H9 (cell line): Measurements from ENCODE around the gene PLXNC1. TPM values are rescaled to one million over a fixed set of nuclear protein-coding genes. Genes with fewer than 3 reads are reported as not detected.
A peak's percentile ranks its signal among the peaks of the same experiment; 100 is the strongest.

Experiments used
- DNase-seq: peaks from one replicate; pipeline ENCODE4 v3.0.0-alpha.2; 2017
- H2AFZ ChIP-seq: one replicate; pipeline ENCODE4 v1.6.1; 2013; ENCODE audit warnings: mild to moderate bottlenecking, low read length, control low read depth, moderate library complexity
- H2AK5ac ChIP-seq: 2 replicates; pipeline ENCODE4 v1.6.1; 2013; ENCODE audit warnings: low read length, control low read depth, mixed read lengths; ENCODE audit not compliant: insufficient read length
- H2BK120ac ChIP-seq: one replicate; pipeline ENCODE4 v1.6.1; 2013; ENCODE audit warnings: low read depth, mild to moderate bottlenecking, low read length, control low read depth, inconsistent platforms; ENCODE audit not compliant: poor library complexity, severe bottlenecking
- H2BK12ac ChIP-seq: 2 replicates; pipeline ENCODE4 v1.6.1; 2013; ENCODE audit warnings: low read length, control low read depth, mixed read lengths, low read depth; ENCODE audit not compliant: insufficient read length
- H2BK15ac ChIP-seq: 2 replicates; pipeline ENCODE4 v1.6.1; 2013; ENCODE audit warnings: low read depth, low read length, control low read depth
- H2BK20ac ChIP-seq: one replicate; pipeline ENCODE4 v1.6.1; 2013; ENCODE audit warnings: low read depth, mild to moderate bottlenecking, low read length, control low read depth, inconsistent platforms; ENCODE audit not compliant: poor library complexity, severe bottlenecking
- H2BK5ac ChIP-seq: 2 replicates; pipeline ENCODE4 v1.6.1; 2013; ENCODE audit warnings: low read length, control low read depth, mixed read lengths; ENCODE audit not compliant: insufficient read length
- H3K14ac ChIP-seq: 2 replicates; pipeline ENCODE4 v1.6.1; 2013; ENCODE audit warnings: low read length, control low read depth; ENCODE audit not compliant: insufficient read depth
- H3K18ac ChIP-seq: 2 replicates; pipeline ENCODE4 v1.6.1; 2013; ENCODE audit warnings: low read depth, mild to moderate bottlenecking, mixed read lengths, low read length, control low read depth; ENCODE audit not compliant: insufficient read length
- H3K23ac ChIP-seq: 2 replicates; pipeline ENCODE4 v1.6.1; 2013; ENCODE audit warnings: low read length, control low read depth, mixed read lengths, low read depth; ENCODE audit not compliant: insufficient read length
- H3K23me2 ChIP-seq: 2 replicates; pipeline ENCODE4 v1.6.1; 2013; ENCODE audit warnings: low read depth, mild to moderate bottlenecking, mixed read lengths, low read length, control low read depth; ENCODE audit not compliant: insufficient read length, poor library complexity, severe bottlenecking
- H3K27ac ChIP-seq: 2 replicates; pipeline ENCODE4 v1.5.1; 2013; ENCODE audit warnings: low read length, control low read depth, mixed read lengths, low read depth; ENCODE audit not compliant: insufficient read length
- H3K27me3 ChIP-seq: 2 replicates; pipeline ENCODE4 v1.6.1; 2013; ENCODE audit warnings: low read length, control low read depth, inconsistent platforms; ENCODE audit not compliant: insufficient read depth
- H3K4ac ChIP-seq: 2 replicates; pipeline ENCODE4 v1.6.1; 2013; ENCODE audit warnings: low read depth, mild to moderate bottlenecking, control low read depth, inconsistent platforms, low read length, moderate library complexity
- H3K4me1 ChIP-seq: 2 replicates; pipeline ENCODE4 v1.6.1; 2013; ENCODE audit warnings: low read length, control low read depth, inconsistent platforms; ENCODE audit not compliant: insufficient read depth
- H3K4me2 ChIP-seq: 2 replicates; pipeline ENCODE4 v1.6.1; 2013; ENCODE audit warnings: low read length, control low read depth, mixed read lengths; ENCODE audit not compliant: insufficient read length, insufficient read depth
- H3K56ac ChIP-seq: 2 replicates; pipeline ENCODE4 v1.6.1; 2013; ENCODE audit warnings: low read depth, mild to moderate bottlenecking, mixed read lengths, low read length, control low read depth; ENCODE audit not compliant: insufficient read length
- H3K79me1 ChIP-seq: 2 replicates; pipeline ENCODE4 v1.6.1; 2013; ENCODE audit warnings: low read depth, mild to moderate bottlenecking, moderate library complexity, low read length, control low read depth, inconsistent platforms; ENCODE audit not compliant: insufficient read depth, poor library complexity, severe bottlenecking
- H3K79me2 ChIP-seq: 2 replicates; pipeline ENCODE4 v1.6.1; 2013; ENCODE audit warnings: low read length, control low read depth, inconsistent platforms; ENCODE audit not compliant: insufficient read depth
- H3K9ac ChIP-seq: 2 replicates; pipeline ENCODE4 v1.6.1; 2013; ENCODE audit warnings: low read length, control low read depth, mixed read lengths; ENCODE audit not compliant: insufficient read length; ENCODE audit errors: extremely low read depth
- H3K9me3 ChIP-seq: one replicate; pipeline ENCODE4 v1.6.1; 2013; ENCODE audit warnings: low read depth, low read length, inconsistent platforms; ENCODE audit not compliant: control insufficient read depth
- H3T11ph ChIP-seq: one replicate; pipeline ENCODE4 v1.6.1; 2013; ENCODE audit warnings: mild to moderate bottlenecking, low read length, control low read depth, inconsistent platforms
- H4K20me1 ChIP-seq: one replicate; pipeline ENCODE4 v1.6.1; 2013; ENCODE audit not compliant: control insufficient read depth, insufficient read length, insufficient read depth
- H4K5ac ChIP-seq: 2 replicates; pipeline ENCODE4 v1.6.1; 2013; ENCODE audit warnings: low read depth, mild to moderate bottlenecking, mixed read lengths, low read length, control low read depth; ENCODE audit not compliant: insufficient read length
- H4K8ac ChIP-seq: replicated peaks from 2 replicates; pipeline ENCODE4 v1.6.1; 2013; ENCODE audit warnings: low read length, control low read depth, mixed read lengths, low read depth; ENCODE audit not compliant: insufficient read length
- H4K91ac ChIP-seq: 2 replicates; pipeline ENCODE4 v1.6.1; 2013; ENCODE audit warnings: low read depth, mild to moderate bottlenecking, moderate library complexity, mixed read lengths, low read length, control low read depth; ENCODE audit not compliant: insufficient read length
- H3K27ac Mint-ChIP-seq, 3 experiments: 2 replicates in 2 of 3; 3 replicates in 1 of 3; pipeline ENCODE4 v1.8.0; 2020 to 2021; ENCODE audit warnings: mixed read lengths in 3 of 3, mild to moderate bottlenecking in 1 of 3, moderate library complexity in 1 of 3
- H3K27me3 Mint-ChIP-seq: 2 replicates; pipeline ENCODE4 v1.8.0; 2021; ENCODE audit warnings: low read depth, mild to moderate bottlenecking, moderate library complexity, mixed read lengths
- H3K36me3 Mint-ChIP-seq, 3 experiments: 2 replicates in 2 of 3; 3 replicates in 1 of 3; pipeline ENCODE4 v1.8.0; 2020 to 2021; ENCODE audit warnings: low read depth in 3 of 3, mixed read lengths in 3 of 3; ENCODE audit not compliant: insufficient read depth in 1 of 3
- H3K4me1 Mint-ChIP-seq, 2 experiments: 2 replicates each; pipeline ENCODE4 v1.8.0; 2020; ENCODE audit warnings: mixed read lengths in 2 of 2
- H3K4me3 Mint-ChIP-seq, 2 experiments: 2 replicates in 1 of 2; 3 replicates in 1 of 2; pipeline ENCODE4 v1.8.0; 2020 to 2021; ENCODE audit warnings: mild to moderate bottlenecking in 2 of 2, mixed read lengths in 2 of 2, moderate library complexity in 1 of 2
- H3K9me3 Mint-ChIP-seq, 2 experiments: 2 replicates in 1 of 2; 3 replicates in 1 of 2; pipeline ENCODE4 v1.8.0; 2020; ENCODE audit warnings: mild to moderate bottlenecking in 2 of 2, mixed read lengths in 2 of 2, moderate library complexity in 1 of 2
- WGBS: extraction: QIAGEN DNeasy Blood & Tissue Kit; methylation state at CpG from one replicate; pipeline ENCODE4 v1.1.7; 2013; ENCODE audit warnings: missing lambda C conversion rate, low lambda C conversion rate, mixed read lengths; ENCODE audit not compliant: insufficient read length; ENCODE audit errors: extremely low coverage; 5-methylcytosine and 5-hydroxymethylcytosine counted together
- total RNA-seq: library from RNA; stranded (reverse); gene quantifications from 2 replicates; pipeline ENCODE4 v1.2.1, GENCODE V29; 2021
- TF ChIP-seq, protein P1 (sequence below): fragments of 200-600 bp; sonication (generic); conservative IDR thresholded peaks from 3 replicates; pipeline ENCODE4 v1.8.0; 2021; ENCODE audit warnings: antibody characterized with exemption, mild to moderate bottlenecking

The PLXNC1 gene
- total RNA-seq, 1 experiment from 2014 or later = 1.2 TPM

DNA sequence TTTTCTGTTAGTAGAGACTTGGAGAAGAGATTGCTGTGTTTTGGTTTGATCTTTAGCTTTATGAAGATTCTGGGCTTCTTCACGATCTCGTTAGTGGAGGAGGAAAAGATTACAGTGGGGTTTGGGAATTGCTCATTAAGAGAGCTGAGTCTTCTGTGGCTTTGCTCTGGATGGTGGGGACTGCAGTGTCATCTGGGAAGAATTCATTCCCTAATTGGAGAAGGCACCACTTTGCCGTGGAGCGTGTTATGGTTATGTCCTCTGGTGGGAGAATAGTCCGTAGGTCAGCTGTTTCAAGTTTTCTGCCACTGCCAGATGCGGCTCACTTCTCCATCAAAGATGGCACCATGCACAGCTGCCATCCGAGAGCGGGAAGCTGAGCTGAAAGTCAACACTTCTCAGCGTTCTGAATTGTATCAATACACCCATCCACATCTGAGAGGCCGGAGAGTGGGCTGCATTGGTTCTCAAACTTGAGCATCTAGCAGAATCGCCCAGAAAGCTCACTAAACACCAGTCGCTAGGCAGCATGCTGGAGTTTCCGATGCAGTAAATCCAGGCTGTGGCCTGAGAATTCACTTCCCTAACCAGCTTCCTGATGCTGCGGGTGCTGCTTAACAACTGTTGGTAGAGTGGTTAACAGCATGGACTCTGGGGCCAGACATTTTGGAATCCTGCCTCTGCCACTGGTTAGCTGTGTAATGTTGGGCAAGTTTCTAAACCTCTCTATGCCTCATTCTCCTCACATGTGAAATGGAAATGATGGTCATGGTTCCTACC is 117.8 kb downstream of the PLXNC1 start:
- Mint-ChIP-seq H3K9me3 (no peaks in the 10 kb centered on the region; a peak in 1 of 5 replicates), H3K4me3 (no peak overlapping the region; a peak in 1 of 5 replicates), H3K27ac (peak overlapping the region in 2 of 3 experiments; percentile 17 to 56; a peak in 2 of 7 replicates), H3K27me3 (peaks cover 13% of the 10 kb centered on the region), H3K36me3 (peaks cover 0 to 5% (median 2%) of the 10 kb centered on the region in 3 experiments; a peak in 3 of 7 replicates), H3K4me1 (peaks cover 62 to 71% of the 10 kb centered on the region in 2 experiments)
- TF ChIP-seq, protein P1, sequence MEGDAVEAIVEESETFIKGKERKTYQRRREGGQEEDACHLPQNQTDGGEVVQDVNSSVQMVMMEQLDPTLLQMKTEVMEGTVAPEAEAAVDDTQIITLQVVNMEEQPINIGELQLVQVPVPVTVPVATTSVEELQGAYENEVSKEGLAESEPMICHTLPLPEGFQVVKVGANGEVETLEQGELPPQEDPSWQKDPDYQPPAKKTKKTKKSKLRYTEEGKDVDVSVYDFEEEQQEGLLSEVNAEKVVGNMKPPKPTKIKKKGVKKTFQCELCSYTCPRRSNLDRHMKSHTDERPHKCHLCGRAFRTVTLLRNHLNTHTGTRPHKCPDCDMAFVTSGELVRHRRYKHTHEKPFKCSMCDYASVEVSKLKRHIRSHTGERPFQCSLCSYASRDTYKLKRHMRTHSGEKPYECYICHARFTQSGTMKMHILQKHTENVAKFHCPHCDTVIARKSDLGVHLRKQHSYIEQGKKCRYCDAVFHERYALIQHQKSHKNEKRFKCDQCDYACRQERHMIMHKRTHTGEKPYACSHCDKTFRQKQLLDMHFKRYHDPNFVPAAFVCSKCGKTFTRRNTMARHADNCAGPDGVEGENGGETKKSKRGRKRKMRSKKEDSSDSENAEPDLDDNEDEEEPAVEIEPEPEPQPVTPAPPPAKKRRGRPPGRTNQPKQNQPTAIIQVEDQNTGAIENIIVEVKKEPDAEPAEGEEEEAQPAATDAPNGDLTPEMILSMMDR = no peak
- Histone ChIP-seq H2BK15ac (no peak overlapping the region), H3K4me1 (peaks cover 13% of the 10 kb centered on the region; the same call in 1 of the 2 replicates), H4K5ac (no peak overlapping the region), H2BK120ac (no peak overlapping the region), H3K56ac (no peak overlapping the region), H3K79me1 (no peaks in the 10 kb centered on the region), H4K8ac (no peak overlapping the region), H2BK20ac (no peak overlapping the region), H3K27ac (no peak overlapping the region), H3K4me2 (no peak overlapping the region), H4K91ac (no peak overlapping the region), H2BK5ac (no peak overlapping the region), H2AK5ac (no peak overlapping the region), H3K79me2 (no peaks in the 10 kb centered on the region), H3K27me3 (no peaks in the 10 kb centered on the region), H3K9me3 (no peaks in the 10 kb centered on the region), H3K9ac (no peak overlapping the region), H3K14ac (no peak overlapping the region), H3K23ac (no peak overlapping the region), H3K4ac (no peak overlapping the region), H3K23me2 (no peaks in the 10 kb centered on the region), H3K18ac (no peak overlapping the region), H2BK12ac (no peak overlapping the region), H3T11ph (no peak overlapping the region), H2AFZ (no peak overlapping the region), H4K20me1 (no peaks in the 10 kb centered on the region)
- DNase-seq = no peak
- no CpG with 5 or more reads among the region's 14 CpGs for WGBS
